Testis (tissue), 3 donors: ENCODE results near the gene THSD4. TPM values are rescaled to one million over a fixed set of nuclear protein-coding genes. Genes with fewer than 3 reads are reported as not detected.

Experiments used
- DNase-seq: peaks from one replicate; pipeline ENCODE4 v3.0.0-alpha.2; 2019
- H3K27ac ChIP-seq, 2 donors: fragments of 200-600 bp; sonication (generic); one replicate each; pipeline ENCODE4 v1.5.1; 2019
- H3K27me3 ChIP-seq: fragments of 200-600 bp; sonication (generic); one replicate; pipeline ENCODE4 v1.5.1; 2019
- H3K36me3 ChIP-seq: fragments of 200-600 bp; sonication (generic); one replicate; pipeline ENCODE4 v1.5.1; 2017; ENCODE audit warnings: low read depth; ENCODE audit errors: missing control alignments
- H3K4me1 ChIP-seq: fragments of 200-600 bp; sonication (generic); one replicate; pipeline ENCODE4 v1.5.1; 2019
- H3K4me3 ChIP-seq, 2 donors: fragments of 200-600 bp; sonication (generic); one replicate each; pipeline ENCODE4 v1.5.1; 2017 to 2019
- H3K9me3 ChIP-seq: fragments of 200-600 bp; sonication (generic); one replicate; pipeline ENCODE4 v1.5.1; 2017
- POLR2A ChIP-seq: fragments of 450-650 bp; IDR thresholded peaks from one replicate; pipeline ENCODE4 v1.6.1; 2017; ENCODE audit warnings: antibody characterized with exemption, mild to moderate bottlenecking, moderate library complexity
- WGBS, 2 donors: methylation state at CpG; one replicate each; pipeline ENCODE4 v1.1.5; 2018; 5-methylcytosine and 5-hydroxymethylcytosine counted together
- intact Hi-C: fragments of 100-400 bp; cut with DNase I; formaldehyde crosslinking; loops from one replicate; pipeline ENCODE4 v1.15.1; 2023; ENCODE audit warnings: low total_unique reads
- polyA plus RNA-seq: library from polyadenylated mRNA; stranded (reverse); fragments of 350-450 nt; fragmentation: Illumina TruSeq; extraction: RNeasy Lipid Tissue Mini Kit (QIAGEN cat#74804); gene quantifications from one replicate; pipeline ENCODE4 v1.2.3, GENCODE V29; 2014; ENCODE audit warnings: low read depth, low replicate concordance; ENCODE audit not compliant: insufficient read depth
- total RNA-seq, 2 donors: library from RNA; depleted of rRNA; stranded (reverse); fragments of >200 nt; gene quantifications; one replicate each; pipeline ENCODE4 v1.2.3, GENCODE V29; 2016
- TF ChIP-seq, protein P1 (sequence below), 3 experiments: fragments of 450-650 bp in 2 of 3; fragments of 200-600 bp in 1 of 3; sonication (generic) in 1 of 3; IDR thresholded peaks; one replicate each; pipeline ENCODE4 v1.5.1; 2016 to 2019; ENCODE audit warnings: antibody characterized with exemption in 3 of 3, mild to moderate bottlenecking in 2 of 3, moderate library complexity in 1 of 3

THSD4 gene
- total and polyA plus RNA-seq, 3 donors from 2014 or later: 14.3 to 21.5 (median 18.2) TPM

DNA sequence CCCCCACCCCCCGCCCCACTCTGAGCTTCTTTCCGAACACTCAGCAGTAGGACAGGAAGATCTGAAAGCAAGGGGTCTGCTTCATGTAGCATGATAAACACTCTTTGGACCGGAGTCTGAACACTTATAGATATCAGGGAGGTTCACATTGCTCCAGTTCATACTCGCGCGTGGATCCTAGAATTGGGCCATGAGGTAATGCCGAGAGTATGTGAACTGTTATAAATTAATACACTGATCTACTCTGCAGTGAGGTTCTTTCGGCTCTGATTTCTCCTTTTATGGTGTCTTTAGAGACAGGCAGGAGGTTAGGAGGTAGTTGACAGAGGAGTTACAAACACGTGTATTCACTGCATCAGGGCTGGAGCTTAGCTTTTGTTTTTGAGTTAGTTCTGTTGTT is 223.0 kb downstream of the THSD4 start:
- DNase-seq: no peak
- peak overlapping the region; percentile 32 to 77 for H3K27ac ChIP-seq
- no peak overlapping the region for H3K4me3 ChIP-seq
- no peaks in the 10 kb centered on the region for H3K27me3 ChIP-seq
- H3K36me3 ChIP-seq: no peaks in the 10 kb centered on the region
- intact Hi-C loops: no loop called here
- WGBS, 2 donors: 60 to 62% methylated on average over 9 of the region's 9 CpGs
- no peak for TF ChIP-seq POLR2A
- TF ChIP-seq, protein P1, sequence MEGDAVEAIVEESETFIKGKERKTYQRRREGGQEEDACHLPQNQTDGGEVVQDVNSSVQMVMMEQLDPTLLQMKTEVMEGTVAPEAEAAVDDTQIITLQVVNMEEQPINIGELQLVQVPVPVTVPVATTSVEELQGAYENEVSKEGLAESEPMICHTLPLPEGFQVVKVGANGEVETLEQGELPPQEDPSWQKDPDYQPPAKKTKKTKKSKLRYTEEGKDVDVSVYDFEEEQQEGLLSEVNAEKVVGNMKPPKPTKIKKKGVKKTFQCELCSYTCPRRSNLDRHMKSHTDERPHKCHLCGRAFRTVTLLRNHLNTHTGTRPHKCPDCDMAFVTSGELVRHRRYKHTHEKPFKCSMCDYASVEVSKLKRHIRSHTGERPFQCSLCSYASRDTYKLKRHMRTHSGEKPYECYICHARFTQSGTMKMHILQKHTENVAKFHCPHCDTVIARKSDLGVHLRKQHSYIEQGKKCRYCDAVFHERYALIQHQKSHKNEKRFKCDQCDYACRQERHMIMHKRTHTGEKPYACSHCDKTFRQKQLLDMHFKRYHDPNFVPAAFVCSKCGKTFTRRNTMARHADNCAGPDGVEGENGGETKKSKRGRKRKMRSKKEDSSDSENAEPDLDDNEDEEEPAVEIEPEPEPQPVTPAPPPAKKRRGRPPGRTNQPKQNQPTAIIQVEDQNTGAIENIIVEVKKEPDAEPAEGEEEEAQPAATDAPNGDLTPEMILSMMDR (IDR thresholded peaks at IDR 0.05): no peak
- H3K4me1 ChIP-seq: peaks cover 26% of the 10 kb centered on the region
- no peaks in the 10 kb centered on the region for H3K9me3 ChIP-seq

DNA sequence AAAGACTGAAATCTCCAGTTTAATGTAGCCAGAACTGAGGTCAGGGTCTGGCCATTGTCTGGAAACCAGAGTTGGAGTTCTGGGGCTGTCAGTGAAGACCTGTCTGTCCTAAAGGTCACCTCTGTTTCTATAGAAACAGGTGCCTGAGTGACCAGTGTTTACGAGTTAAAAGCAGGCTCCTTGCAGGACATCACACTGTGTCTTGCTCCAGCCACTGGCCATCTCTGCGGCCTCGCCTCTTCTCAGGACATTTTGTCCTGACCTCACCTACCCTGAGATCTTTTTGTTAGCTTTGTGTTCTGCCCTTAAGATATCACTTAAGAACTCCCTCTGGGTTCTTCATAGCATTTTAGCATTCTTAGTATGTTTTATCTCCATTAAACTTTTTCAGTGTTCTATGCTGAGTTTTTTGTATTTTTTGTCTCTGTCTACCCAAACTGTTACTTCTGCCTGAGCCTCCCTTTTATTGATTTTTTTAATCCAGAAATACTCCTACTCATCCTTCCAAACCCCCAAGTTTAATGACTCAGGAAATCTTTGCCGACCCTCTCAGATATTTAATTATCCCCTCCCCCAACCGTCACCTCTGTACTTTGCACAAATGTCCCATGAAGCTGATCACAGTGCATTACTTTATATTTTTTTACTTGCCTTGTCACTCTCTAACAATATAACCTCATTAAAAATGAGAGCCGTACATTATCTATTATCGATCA is 223.7 kb downstream of the THSD4 start:
- Histone ChIP-seq H3K9me3 (no peaks in the 10 kb centered on the region), H3K4me1 (peaks cover 21% of the 10 kb centered on the region), H3K36me3 (no peaks in the 10 kb centered on the region), H3K4me3 (no peak overlapping the region), H3K27me3 (no peaks in the 10 kb centered on the region), H3K27ac (peak overlapping the region; percentile 32 to 77)
- WGBS, 2 donors: 43 to 55% methylated on average over 7 of the region's 7 CpGs
- TF ChIP-seq, protein P1 (IDR thresholded peaks at IDR 0.05): no peak
- TF ChIP-seq POLR2A: no peak
- peak; percentile 63 for DNase-seq
- intact Hi-C loops: no loop called here

DNA sequence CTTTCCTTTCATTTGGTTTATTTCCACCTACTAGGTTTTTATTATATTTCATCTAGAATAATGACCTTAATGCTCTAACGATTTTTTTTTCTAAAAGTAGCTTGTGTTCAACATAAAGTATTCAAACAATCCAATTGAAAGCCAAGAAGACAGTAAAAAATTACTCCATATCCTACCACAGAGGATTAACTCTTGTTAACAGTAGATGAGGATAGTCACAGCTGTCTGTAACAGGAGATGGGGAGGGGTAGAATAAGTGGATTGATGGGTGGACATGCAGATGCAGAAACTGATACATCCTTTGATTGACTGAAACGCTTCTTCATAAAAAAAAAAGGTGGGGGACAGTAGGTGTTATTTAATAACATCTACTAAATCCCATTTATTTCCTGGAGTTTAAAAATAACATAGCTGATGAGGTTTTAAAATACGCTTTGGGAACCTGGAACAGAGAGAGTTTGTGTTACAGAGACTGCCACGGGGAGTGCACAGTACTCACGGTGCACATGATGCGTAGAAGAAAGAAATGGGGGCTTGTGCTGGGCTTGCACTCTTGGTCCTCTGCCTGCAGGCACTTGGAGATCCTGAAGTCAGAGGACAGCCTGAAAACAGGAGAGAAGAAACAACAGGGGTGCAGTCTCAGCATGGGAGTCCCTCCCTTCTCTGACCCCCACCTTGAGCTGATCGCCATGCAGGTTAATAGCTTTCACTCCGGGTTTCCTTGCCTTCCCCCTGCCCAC is 226.7 kb downstream of the THSD4 start:
- H3K27me3 ChIP-seq: no peaks in the 10 kb centered on the region
- DNase-seq: no peak
- no peaks in the 10 kb centered on the region for H3K36me3 ChIP-seq
- 67 to 76% methylated on average over 8 of the region's 8 CpGs for WGBS, 2 donors
- no peak overlapping the region for H3K27ac ChIP-seq
- intact Hi-C loops: no loop called here
- TF ChIP-seq, protein P1 (IDR thresholded peaks at IDR 0.05): no peak
- TF ChIP-seq POLR2A: no peak
- peaks cover 18% of the 10 kb centered on the region for H3K4me1 ChIP-seq
- no peaks in the 10 kb centered on the region for H3K9me3 ChIP-seq
- no peak overlapping the region for H3K4me3 ChIP-seq

DNA sequence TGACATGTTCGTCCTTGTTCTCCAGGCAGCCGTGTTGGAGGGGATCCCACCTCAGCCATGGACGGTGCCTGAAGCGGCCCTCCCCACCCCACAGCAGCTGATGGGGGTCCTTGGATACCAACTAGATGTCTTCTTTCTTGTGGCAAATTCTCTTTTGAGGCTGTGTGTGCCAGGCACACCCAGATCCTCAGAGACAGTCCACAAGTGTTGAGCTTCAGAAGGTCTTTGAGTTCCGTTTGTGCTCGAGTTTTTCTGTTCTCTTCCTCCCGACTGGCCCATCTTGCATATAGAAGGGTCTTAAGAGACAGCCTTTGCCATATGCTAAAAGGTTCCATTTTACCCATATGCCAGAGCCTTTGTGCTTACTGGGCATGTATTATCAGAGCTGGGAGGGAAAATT is 227.4 kb downstream of the THSD4 start:
- H3K9me3 ChIP-seq: no peaks in the 10 kb centered on the region
- intact Hi-C loops: no loop called here

More for the DNA sequence above, 227.4 kb downstream of the THSD4 start:
- DNase-seq: no peak
- peaks cover 14% of the 10 kb centered on the region for H3K4me1 ChIP-seq
- WGBS, 2 donors: 85 to 87% methylated on average over 7 of the region's 7 CpGs
- H3K27ac ChIP-seq: no peak overlapping the region
- TF ChIP-seq, protein P1 (IDR thresholded peaks at IDR 0.05): no peak
- TF ChIP-seq POLR2A: no peak
- no peaks in the 10 kb centered on the region for H3K27me3 ChIP-seq
- H3K4me3 ChIP-seq: no peak overlapping the region
- H3K36me3 ChIP-seq: no peaks in the 10 kb centered on the region
